ENCODE data around the gene FRMD8. TPM values are rescaled to one million over a fixed set of nuclear protein-coding genes. Genes with fewer than 3 reads are reported as not detected.
A peak's percentile ranks its signal among the peaks of the same experiment; 100 is the strongest.

The FRMD8 gene
- total and polyA plus RNA-seq, 2 experiments from 2014 or later: 25.7 to 31.0 TPM

DNA sequence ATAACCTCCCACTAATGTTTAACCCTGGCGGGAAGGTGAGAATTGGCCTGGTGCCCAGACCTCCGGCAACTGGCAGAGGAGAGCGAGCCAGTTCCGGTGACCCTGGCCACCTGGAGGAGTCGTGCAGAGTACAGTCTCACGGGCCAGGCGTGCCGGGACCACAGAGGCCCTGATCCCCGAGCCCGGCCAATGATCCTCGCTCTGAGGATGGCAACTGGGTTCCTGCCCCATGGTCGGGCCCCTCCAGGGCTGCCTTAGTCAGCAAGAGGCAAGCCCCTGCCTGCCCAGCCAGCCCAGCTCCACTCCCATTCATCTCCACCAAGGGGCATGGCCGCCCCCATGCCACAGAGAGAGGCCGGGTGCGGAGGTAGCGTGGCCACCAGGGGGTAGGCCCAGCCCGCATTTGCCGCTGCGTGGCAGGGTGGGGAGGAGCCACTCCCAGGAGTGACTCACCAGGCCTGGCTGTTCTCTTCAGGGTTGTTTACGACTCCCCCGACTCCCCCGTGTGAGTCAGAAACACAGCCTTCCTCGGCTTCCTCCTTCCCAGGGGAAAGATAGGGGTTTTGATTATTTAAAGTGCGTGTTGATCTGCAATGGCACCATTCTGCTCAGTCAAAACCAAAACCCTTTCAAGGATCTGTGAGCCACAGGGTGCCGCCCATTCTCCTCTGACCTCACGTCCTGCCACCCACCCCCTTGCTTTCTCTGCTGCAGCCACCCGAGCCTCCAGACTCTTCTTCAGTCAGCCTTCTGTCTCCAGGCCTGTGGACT, 4.2 kb upstream of the FRMD8 start, which contains the start of gene SLC25A45:
Gene SLC25A45 (minus strand): TSS at position 614 of the 771 bp plus-strand sequence. CDS start 695 bp downstream, outside the sequence.
- Histone ChIP-seq H3K4me3 (no peak within 1 kb of the TSS), H3K9me2 (replicated peaks; ENCODE audit: insufficient read depth) (no peaks in the 10 kb centered on the region), H3K36me3 (replicated peaks; ENCODE audit: insufficient read depth, low read depth) (no peaks in the 10 kb centered on the region), H2AFZ (peak within 1 kb of the TSS; percentile 7), H3K4me1 (ENCODE audit: insufficient read depth) (peaks cover 71% of the 10 kb centered on the region), H3K79me2 (peaks cover 13% of the 10 kb centered on the region), H3K9me3 (ENCODE audit: low read depth) (no peaks in the 10 kb centered on the region), H3K27ac (peak within 1 kb of the TSS; percentile 99), H3K4me2 (peak within 1 kb of the TSS; percentile 69), H4K20me1 (ENCODE audit: insufficient read depth, poor library complexity, severe bottlenecking) (no peaks in the 10 kb centered on the region), H3K27me3 (no peaks in the 10 kb centered on the region)
- TF ChIP-seq EZH2phosphoT487 (IDR thresholded peaks at IDR 0.05; ENCODE audit: low read depth, severe bottlenecking, unreplicated experiment): no peak
- TF ChIP-seq, protein P1, sequence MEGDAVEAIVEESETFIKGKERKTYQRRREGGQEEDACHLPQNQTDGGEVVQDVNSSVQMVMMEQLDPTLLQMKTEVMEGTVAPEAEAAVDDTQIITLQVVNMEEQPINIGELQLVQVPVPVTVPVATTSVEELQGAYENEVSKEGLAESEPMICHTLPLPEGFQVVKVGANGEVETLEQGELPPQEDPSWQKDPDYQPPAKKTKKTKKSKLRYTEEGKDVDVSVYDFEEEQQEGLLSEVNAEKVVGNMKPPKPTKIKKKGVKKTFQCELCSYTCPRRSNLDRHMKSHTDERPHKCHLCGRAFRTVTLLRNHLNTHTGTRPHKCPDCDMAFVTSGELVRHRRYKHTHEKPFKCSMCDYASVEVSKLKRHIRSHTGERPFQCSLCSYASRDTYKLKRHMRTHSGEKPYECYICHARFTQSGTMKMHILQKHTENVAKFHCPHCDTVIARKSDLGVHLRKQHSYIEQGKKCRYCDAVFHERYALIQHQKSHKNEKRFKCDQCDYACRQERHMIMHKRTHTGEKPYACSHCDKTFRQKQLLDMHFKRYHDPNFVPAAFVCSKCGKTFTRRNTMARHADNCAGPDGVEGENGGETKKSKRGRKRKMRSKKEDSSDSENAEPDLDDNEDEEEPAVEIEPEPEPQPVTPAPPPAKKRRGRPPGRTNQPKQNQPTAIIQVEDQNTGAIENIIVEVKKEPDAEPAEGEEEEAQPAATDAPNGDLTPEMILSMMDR (IDR thresholded peaks at IDR 0.05; ENCODE audit: poor library complexity): peak; percentile 78
- no peak for TF ChIP-seq EZH2 (IDR thresholded peaks at IDR 0.05; ENCODE audit: borderline replicate concordance)
- peak; percentile 97 for DNase-seq (ENCODE audit: low spot score)
- 7% methylated on average over 27 of the region's 27 CpGs for WGBS (ENCODE audit: low lambda C conversion rate, missing lambda C conversion rate)

- H3K9me2 ChIP-seq (replicated peaks; ENCODE audit: insufficient read depth): no peaks in the 10 kb centered on the region
- H3K27ac ChIP-seq: peak overlapping the region; percentile 99
- TF ChIP-seq EZH2 (IDR thresholded peaks at IDR 0.05; ENCODE audit: borderline replicate concordance) (no peak), EZH2phosphoT487 (IDR thresholded peaks at IDR 0.05; ENCODE audit: low read depth, severe bottlenecking, unreplicated experiment) (no peak)
- TF ChIP-seq, protein P1 (IDR thresholded peaks at IDR 0.05; ENCODE audit: poor library complexity): no peak
- 41% methylated on average over 12 of the region's 12 CpGs for WGBS (ENCODE audit: low lambda C conversion rate, missing lambda C conversion rate)
- no peaks in the 10 kb centered on the region for H4K20me1 ChIP-seq (ENCODE audit: insufficient read depth, poor library complexity, severe bottlenecking)
- H3K4me3 ChIP-seq: no peak overlapping the region
- no peaks in the 10 kb centered on the region for H3K27me3 ChIP-seq
- no peak overlapping the region for H2AFZ ChIP-seq
- H3K79me2 ChIP-seq: peaks cover 19% of the 10 kb centered on the region
- H3K4me2 ChIP-seq: peak overlapping the region; percentile 69
- DNase-seq (ENCODE audit: low spot score): no peak
- H3K4me1 ChIP-seq (ENCODE audit: insufficient read depth): peaks cover 70% of the 10 kb centered on the region
- H3K36me3 ChIP-seq (replicated peaks; ENCODE audit: insufficient read depth, low read depth): no peaks in the 10 kb centered on the region
- no peaks in the 10 kb centered on the region for H3K9me3 ChIP-seq (ENCODE audit: low read depth)
These were observed 3.6 kb upstream of the FRMD8 start for GRCh38 chr11:65382804-65383368.

GRCh38 chr11:65383778-65384177, 2.7 kb upstream of the FRMD8 start:
- Histone ChIP-seq H3K9me3 (ENCODE audit: low read depth) (no peaks in the 10 kb centered on the region), H3K4me2 (no peak overlapping the region), H4K20me1 (ENCODE audit: insufficient read depth, poor library complexity, severe bottlenecking) (no peaks in the 10 kb centered on the region), H3K79me2 (peaks cover 26% of the 10 kb centered on the region), H3K4me1 (ENCODE audit: insufficient read depth) (peaks cover 61% of the 10 kb centered on the region), H2AFZ (no peak overlapping the region), H3K4me3 (no peak overlapping the region), H3K9me2 (replicated peaks; ENCODE audit: insufficient read depth) (no peaks in the 10 kb centered on the region), H3K27me3 (no peaks in the 10 kb centered on the region), H3K36me3 (replicated peaks; ENCODE audit: insufficient read depth, low read depth) (no peaks in the 10 kb centered on the region), H3K27ac (peak overlapping the region; percentile 99)
- WGBS (ENCODE audit: low lambda C conversion rate, missing lambda C conversion rate): 77% methylated on average over 6 of the region's 6 CpGs
- TF ChIP-seq EZH2phosphoT487 (IDR thresholded peaks at IDR 0.05; ENCODE audit: low read depth, severe bottlenecking, unreplicated experiment) (no peak), EZH2 (IDR thresholded peaks at IDR 0.05; ENCODE audit: borderline replicate concordance) (no peak)
- TF ChIP-seq, protein P1 (IDR thresholded peaks at IDR 0.05; ENCODE audit: poor library complexity): no peak
- DNase-seq (ENCODE audit: low spot score): no peak
